Dermis blood vessel endothelial cell (primary cell): ENCODE measurements around the gene TCP1. TPM values are rescaled to one million over a fixed set of nuclear protein-coding genes. Genes with fewer than 3 reads are reported as not detected.
A peak's percentile ranks its signal among the peaks of the same experiment; 100 is the strongest.
"Not testable (repeated sequence)": the region's sequence is repeated elsewhere in the genome, so short reads cannot be mapped to it uniquely, and the experiment has no call there.

ENCODE experiments used
- DNase-seq: peaks from one replicate; pipeline ENCODE4 v3.0.0; 2010
- total RNA-seq: library from RNA; depleted of rRNA; stranded (reverse); fragments of >200 nt; gene quantifications from 2 replicates; pipeline ENCODE4 v1.2.3, GENCODE V29; 2014

TCP1 gene
- total RNA-seq, result 243 and 356 TPM in 2 replicates

- peak; percentile 100 for DNase-seq
Measured at GRCh38 chr6:159789377-159790148, at the start of gene TCP1. Gene TCP1, minus strand, starts transcription at chr6:159789602. Its CDS starts 134 bp downstream, at chr6:159789468.

GRCh38 chr6:159838020-159838744 is 48.8 kb upstream of the TCP1 start:
- DNase-seq, result no peak

- DNase-seq, result no peak
Measured at GRCh38 chr6:159837511-159837910, 48.1 kb upstream of the TCP1 start.

- no peak for DNase-seq
Measured at GRCh38 chr6:159836718-159837490, 47.5 kb upstream of the TCP1 start.

- DNase-seq, result no peak
Measured at GRCh38 chr6:159833997-159834603, 44.7 kb upstream of the TCP1 start.

GRCh38 chr6:159833556-159833955 is 44.2 kb upstream of the TCP1 start:
- no peak for DNase-seq

- DNase-seq, result no peak
Measured at GRCh38 chr6:159832946-159833345, 43.5 kb upstream of the TCP1 start.

- no peak for DNase-seq
Measured at GRCh38 chr6:159831373-159831679, 41.9 kb upstream of the TCP1 start.

- no peak for DNase-seq
Measured at GRCh38 chr6:159830501-159831372, 41.3 kb upstream of the TCP1 start.

GRCh38 chr6:159829526-159829925 is 40.1 kb upstream of the TCP1 start:
- peak; percentile 12 for DNase-seq

- DNase-seq, result no peak
Measured at GRCh38 chr6:159828074-159828473, 38.7 kb upstream of the TCP1 start.

GRCh38 chr6:159826968-159827647 is 37.7 kb upstream of the TCP1 start:
- no peak for DNase-seq

GRCh38 chr6:159826004-159826403 is 36.6 kb upstream of the TCP1 start:
- no peak for DNase-seq

GRCh38 chr6:159824690-159825089 is 35.3 kb upstream of the TCP1 start:
- DNase-seq, result not testable (repeated sequence)

- no peak for DNase-seq
Measured at GRCh38 chr6:159823953-159824352, 34.6 kb upstream of the TCP1 start.

- DNase-seq, result no peak
Measured at GRCh38 chr6:159821726-159822125, 32.3 kb upstream of the TCP1 start.

- no peak for DNase-seq
Measured at GRCh38 chr6:159821122-159821521, 31.7 kb upstream of the TCP1 start.

GRCh38 chr6:159819932-159820640 is 30.7 kb upstream of the TCP1 start:
- no peak for DNase-seq

GRCh38 chr6:159819098-159819497 is 29.7 kb upstream of the TCP1 start:
- no peak for DNase-seq

- DNase-seq, result no peak
Measured at GRCh38 chr6:159817951-159818739, 28.7 kb upstream of the TCP1 start.
